ENCODE results near the gene TSHZ1.

- TF ChIP-seq PKNOX1 (IDR thresholded peaks at IDR 0.05): no peak
- no peak for TF ChIP-seq SP1 (IDR thresholded peaks at IDR 0.05)
- no peak for TF ChIP-seq ARNT (IDR thresholded peaks at IDR 0.05)
- no peak for TF ChIP-seq TARDBP (IDR thresholded peaks at IDR 0.05)
- TF ChIP-seq LEF1 (IDR thresholded peaks at IDR 0.05; ENCODE audit: borderline replicate concordance): no peak
- TF ChIP-seq FOXK2 (IDR thresholded peaks at IDR 0.05): no peak
- no peak for TF ChIP-seq SUZ12 (IDR thresholded peaks at IDR 0.05)
- no peak for TF ChIP-seq HDGF (IDR thresholded peaks at IDR 0.05; ENCODE audit: borderline replicate concordance)
- TF ChIP-seq FOXM1 (IDR thresholded peaks at IDR 0.05; ENCODE audit: borderline replicate concordance): no peak
- no peak for TF ChIP-seq L3MBTL2 (conservative IDR thresholded peaks at IDR 0.05)
- TF ChIP-seq CTBP1 (IDR thresholded peaks at IDR 0.05; ENCODE audit: borderline replicate concordance): no peak
- TF ChIP-seq ZNF384 (IDR thresholded peaks at IDR 0.05): no peak
- no peak for TF ChIP-seq FOXA1 (IDR thresholded peaks at IDR 0.05)
Observed at GRCh38 chr18:75212751-75213090, 2.1 kb downstream of the TSHZ1 start.

Data from HEK293T (cell line).